AG09309 (cell line): ENCODE results near the gene DSE.

ENCODE experiments used
- DNase-seq: peaks from one replicate; pipeline ENCODE4 v3.0.0-alpha.2; 2010; ENCODE audit warnings: low read depth
- H3K4me3 ChIP-seq: 2 replicates; pipeline ENCODE4 v1.5.1; 2011; ENCODE audit warnings: mild to moderate bottlenecking, low read depth, low read length, moderate library complexity; ENCODE audit not compliant: control insufficient read depth
- CTCF ChIP-seq: IDR thresholded peaks from 2 replicates; pipeline ENCODE4 v1.5.1; 2011; ENCODE audit warnings: mild to moderate bottlenecking, low read depth, low read length, inconsistent platforms; ENCODE audit not compliant: insufficient read depth, control insufficient read depth; ENCODE audit errors: missing control alignments

DSE gene

GRCh38 chr6:116385459-116385802 lies 14.7 kb downstream of the DSE start:
- TF ChIP-seq CTCF, result no peak
- no peak overlapping the region for H3K4me3 ChIP-seq
- no peak for DNase-seq

GRCh38 chr6:116385921-116386320 lies 15.2 kb downstream of the DSE start:
- TF ChIP-seq CTCF, result no peak
- DNase-seq, result no peak
- no peak overlapping the region for H3K4me3 ChIP-seq

GRCh38 chr6:116386581-116387299 lies 16.0 kb downstream of the DSE start:
- H3K4me3 ChIP-seq, result no peak overlapping the region
- no peak for DNase-seq
- no peak for TF ChIP-seq CTCF

- TF ChIP-seq CTCF, result no peak
- no peak overlapping the region for H3K4me3 ChIP-seq
- DNase-seq, result no peak
These were observed 16.6 kb downstream of the DSE start for GRCh38 chr6:116387374-116387773.

GRCh38 chr6:116388924-116389323 lies 18.2 kb downstream of the DSE start:
- DNase-seq, result no peak
- TF ChIP-seq CTCF, result no peak
- H3K4me3 ChIP-seq, result no peak overlapping the region

- H3K4me3 ChIP-seq, result no peak overlapping the region
- TF ChIP-seq CTCF, result no peak
- no peak for DNase-seq
These were observed 18.6 kb downstream of the DSE start for GRCh38 chr6:116389357-116389756.
